Ovary (tissue), 3 donors: ENCODE results near the gene TMEFF1.

Experiments
- EP300 ChIP-seq: sonication (generic); formaldehyde crosslinking; IDR thresholded peaks from one replicate; pipeline ENCODE4 v1.6.1; 2017; ENCODE audit warnings: antibody characterized with exemption
- POLR2A ChIP-seq: fragments of 450-650 bp; IDR thresholded peaks from one replicate; pipeline ENCODE4 v1.6.1; 2017; ENCODE audit warnings: antibody characterized with exemption, mild to moderate bottlenecking, moderate library complexity
- TF ChIP-seq, protein P1 (sequence below), 3 donors: fragments of 450-650 bp in 2 of 3; fragments of 200-600 bp in 1 of 3; IDR thresholded peaks; one replicate each; pipeline versions ENCODE4 v1.5.1 to v1.8.0; 2016 to 2022; ENCODE audit warnings: antibody characterized with exemption in 3 of 3, mild to moderate bottlenecking in 1 of 3
- donor health status: DM: no; HTN: no; CAD: no.

DNA sequence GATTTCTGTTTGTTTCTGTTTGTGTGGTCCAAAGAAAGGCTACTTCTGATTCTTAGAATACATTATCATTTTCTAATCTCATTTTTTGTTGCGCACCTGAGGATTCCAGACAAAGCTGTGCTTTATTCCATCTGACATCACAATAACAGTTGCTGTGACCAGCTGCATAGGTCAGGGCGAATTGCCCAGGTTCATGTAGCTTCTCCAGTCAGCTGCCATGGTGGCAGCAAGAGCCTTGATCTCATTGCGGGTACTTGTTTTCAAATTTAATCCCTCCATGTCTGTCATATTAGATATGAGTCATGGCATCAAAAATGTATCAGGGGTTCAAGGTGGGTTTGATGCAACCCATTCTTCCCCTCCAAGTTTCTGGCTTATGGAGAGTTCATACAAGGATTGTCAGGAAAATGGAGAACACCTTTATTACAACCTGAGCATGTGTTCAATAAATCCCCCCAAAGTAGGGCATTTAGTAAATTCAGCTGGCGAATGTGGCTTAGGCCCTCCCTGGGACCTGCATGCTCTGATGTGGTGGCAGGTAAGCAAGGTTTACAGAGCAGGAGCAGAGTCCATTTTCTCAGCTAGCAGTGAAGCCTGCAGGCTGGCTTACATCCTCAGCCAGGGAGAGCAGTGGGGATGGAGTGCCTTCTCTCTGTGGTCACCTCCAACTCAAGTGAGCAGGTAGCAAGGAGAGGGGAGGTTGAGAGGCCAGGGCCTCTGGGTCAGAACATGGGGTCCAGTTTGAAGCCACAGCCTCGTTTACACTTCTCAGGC is 118.9 kb downstream of the TMEFF1 start:
- TF ChIP-seq, protein P1, sequence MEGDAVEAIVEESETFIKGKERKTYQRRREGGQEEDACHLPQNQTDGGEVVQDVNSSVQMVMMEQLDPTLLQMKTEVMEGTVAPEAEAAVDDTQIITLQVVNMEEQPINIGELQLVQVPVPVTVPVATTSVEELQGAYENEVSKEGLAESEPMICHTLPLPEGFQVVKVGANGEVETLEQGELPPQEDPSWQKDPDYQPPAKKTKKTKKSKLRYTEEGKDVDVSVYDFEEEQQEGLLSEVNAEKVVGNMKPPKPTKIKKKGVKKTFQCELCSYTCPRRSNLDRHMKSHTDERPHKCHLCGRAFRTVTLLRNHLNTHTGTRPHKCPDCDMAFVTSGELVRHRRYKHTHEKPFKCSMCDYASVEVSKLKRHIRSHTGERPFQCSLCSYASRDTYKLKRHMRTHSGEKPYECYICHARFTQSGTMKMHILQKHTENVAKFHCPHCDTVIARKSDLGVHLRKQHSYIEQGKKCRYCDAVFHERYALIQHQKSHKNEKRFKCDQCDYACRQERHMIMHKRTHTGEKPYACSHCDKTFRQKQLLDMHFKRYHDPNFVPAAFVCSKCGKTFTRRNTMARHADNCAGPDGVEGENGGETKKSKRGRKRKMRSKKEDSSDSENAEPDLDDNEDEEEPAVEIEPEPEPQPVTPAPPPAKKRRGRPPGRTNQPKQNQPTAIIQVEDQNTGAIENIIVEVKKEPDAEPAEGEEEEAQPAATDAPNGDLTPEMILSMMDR (IDR thresholded peaks at IDR 0.05): no peak
- no peak for TF ChIP-seq POLR2A
- no peak for TF ChIP-seq EP300
